CD4-positive, alpha-beta T cell treated with Interleukin-4 for 1 hour (primary cell): ENCODE results near the gene KATNIP.

Source experiments
- DNase-seq, 2 donors: peaks; one replicate each; pipeline ENCODE4 v3.0.0-alpha.2; 2020 to 2022

KATNIP gene

GRCh38 chr16:27586711-27587110, 36.8 kb downstream of the KATNIP start:
- DNase-seq = no peak

GRCh38 chr16:27588057-27588456, 38.1 kb downstream of the KATNIP start:
- no peak for DNase-seq

GRCh38 chr16:27591837-27592236, 41.9 kb downstream of the KATNIP start:
- no peak for DNase-seq

GRCh38 chr16:27595475-27595874, 45.5 kb downstream of the KATNIP start:
- DNase-seq = no peak

GRCh38 chr16:27595993-27596392, 46.0 kb downstream of the KATNIP start:
- DNase-seq = no peak

GRCh38 chr16:27596411-27596810, 46.5 kb downstream of the KATNIP start:
- DNase-seq = no peak

GRCh38 chr16:27597361-27597760, 47.4 kb downstream of the KATNIP start:
- no peak for DNase-seq

GRCh38 chr16:27598220-27598619, 48.3 kb downstream of the KATNIP start:
- no peak for DNase-seq

- no peak for DNase-seq
Measured at GRCh38 chr16:27598931-27599565, 49.1 kb downstream of the KATNIP start.

GRCh38 chr16:27599606-27600005, 49.7 kb downstream of the KATNIP start:
- no peak for DNase-seq
